GM23338 (cell line): ENCODE results near the gene GAPDH. TPM values are rescaled to one million over a fixed set of nuclear protein-coding genes. Genes with fewer than 3 reads are reported as not detected.

Source experiments
- ATAC-seq: fragments of 200-7000 bp; cut with Tn5 transposase; 3 replicates; pipeline ENCODE4 v1.9.1; 2020
- DNase-seq: peaks from one replicate; pipeline ENCODE4 v3.0.0-alpha.2; 2015; ENCODE audit warnings: low spot score
- H2AFZ ChIP-seq: fragments of 200-600 bp; sonication (generic); 2 replicates; pipeline ENCODE4 v1.8.0; 2016; ENCODE audit warnings: antibody characterized with exemption, mild to moderate bottlenecking, moderate library complexity
- H3F3A ChIP-seq: fragments of 200-600 bp; sonication (generic); replicated peaks from 2 replicates; pipeline ENCODE4 v1.8.0; 2017; ENCODE audit warnings: antibody characterized with exemption, mixed run types, low read depth
- H3K27ac ChIP-seq: fragments of 200-600 bp; sonication (generic); 2 replicates; pipeline ENCODE4 v1.6.1; 2016; ENCODE audit warnings: low read depth
- H3K27me3 ChIP-seq: fragments of 200-600 bp; sonication (generic); 2 replicates; pipeline ENCODE4 v1.8.0; 2016; ENCODE audit warnings: mild to moderate bottlenecking, mixed run types, moderate library complexity; ENCODE audit not compliant: insufficient read depth
- H3K36me3 ChIP-seq: fragments of 200-600 bp; sonication (generic); 2 replicates; pipeline ENCODE4 v1.8.0; 2016; ENCODE audit warnings: mild to moderate bottlenecking; ENCODE audit not compliant: insufficient read depth
- H3K4me1 ChIP-seq: fragments of 200-600 bp; sonication (generic); 2 replicates; pipeline ENCODE4 v1.8.0; 2016; ENCODE audit warnings: mild to moderate bottlenecking, moderate library complexity; ENCODE audit not compliant: insufficient read depth
- H3K4me2 ChIP-seq: fragments of 200-600 bp; sonication (generic); 2 replicates; pipeline ENCODE4 v1.7.1; 2017; ENCODE audit warnings: mixed run types
- H3K4me3 ChIP-seq: fragments of 200-600 bp; sonication (generic); 2 replicates; pipeline ENCODE4 v1.6.1; 2016; ENCODE audit warnings: mixed run types
- H3K79me2 ChIP-seq: fragments of 200-600 bp; sonication (generic); replicated peaks from 2 replicates; pipeline ENCODE4 v1.8.0; 2017; ENCODE audit warnings: mild to moderate bottlenecking; ENCODE audit not compliant: insufficient read depth
- H3K9me2 ChIP-seq: fragments of 200-600 bp; sonication (generic); 2 replicates; pipeline ENCODE4 v1.8.0; 2017; ENCODE audit not compliant: insufficient read depth
- H4K20me1 ChIP-seq: fragments of 200-600 bp; sonication (generic); replicated peaks from 2 replicates; pipeline ENCODE4 v1.8.0; 2017; ENCODE audit warnings: mild to moderate bottlenecking; ENCODE audit not compliant: insufficient read depth
- H3K27ac Mint-ChIP-seq: 2 replicates; pipeline ENCODE4 v1.8.0; 2020; ENCODE audit warnings: inconsistent platforms, mild to moderate bottlenecking, moderate library complexity, mixed read lengths
- H3K27me3 Mint-ChIP-seq: 3 replicates; pipeline ENCODE4 v1.8.0; 2022; ENCODE audit warnings: low read depth, mild to moderate bottlenecking, moderate library complexity, mixed read lengths, inconsistent platforms; ENCODE audit not compliant: insufficient read depth, poor library complexity
- H3K36me3 Mint-ChIP-seq: 3 replicates; pipeline ENCODE4 v1.8.0; 2021; ENCODE audit warnings: low read depth, mild to moderate bottlenecking, inconsistent platforms, moderate library complexity, mixed read lengths
- H3K4me1 Mint-ChIP-seq: 3 replicates; pipeline ENCODE4 v1.8.0; 2020; ENCODE audit warnings: mild to moderate bottlenecking, inconsistent platforms, mixed read lengths
- H3K4me3 Mint-ChIP-seq: 3 replicates; pipeline ENCODE4 v1.8.0; 2021; ENCODE audit warnings: moderate library complexity, mild to moderate bottlenecking, inconsistent platforms, mixed read lengths
- H3K9me3 Mint-ChIP-seq: 3 replicates; pipeline ENCODE4 v1.8.0; 2020; ENCODE audit warnings: moderate library complexity, mild to moderate bottlenecking, inconsistent platforms, mixed read lengths
- CREB1 ChIP-seq: fragments of 250-450 bp; sonication (Bioruptor Pico); IDR thresholded peaks from 2 replicates; pipeline ENCODE4 v1.5.0; 2020; ENCODE audit warnings: low read depth, mild to moderate bottlenecking, moderate library complexity
- CTCF ChIP-seq, 2 experiments: fragments of 200-600 bp in 1 of 2; sonication (generic) in 1 of 2; conservative IDR thresholded peaks; 2 replicates each; pipeline versions ENCODE4 v1.5.1 to v1.6.1; 2016 to 2017; ENCODE audit warnings: antibody characterized with exemption in 2 of 2, low read depth in 2 of 2, mild to moderate bottlenecking in 2 of 2, moderate library complexity in 1 of 2
- ETS1 ChIP-seq: IDR thresholded peaks from 2 replicates; pipeline ENCODE4 v1.6.1; 2016; ENCODE audit warnings: antibody characterized with exemption
- EZH2 ChIP-seq: fragments of 200-600 bp; sonication (generic); IDR thresholded peaks from one replicate; pipeline ENCODE4 v1.8.0; 2017; ENCODE audit warnings: antibody characterized with exemption, mild to moderate bottlenecking, low read depth; ENCODE audit not compliant: unreplicated experiment
- EZH2phosphoT487 ChIP-seq: fragments of 200-600 bp; sonication (generic); IDR thresholded peaks from one replicate; pipeline ENCODE4 v1.8.1; 2018; ENCODE audit warnings: antibody characterized with exemption; ENCODE audit not compliant: unreplicated experiment
- JUNB ChIP-seq: IDR thresholded peaks from one replicate; pipeline ENCODE4 v1.6.1; 2016; ENCODE audit warnings: antibody characterized with exemption; ENCODE audit not compliant: unreplicated experiment
- NANOG ChIP-seq: IDR thresholded peaks from 2 replicates; pipeline ENCODE4 v1.6.1; 2016; ENCODE audit warnings: antibody characterized with exemption, borderline replicate concordance
- POLR2AphosphoS5 ChIP-seq: IDR thresholded peaks from 2 replicates; pipeline ENCODE4 v1.6.1; 2016; ENCODE audit warnings: antibody characterized with exemption, low read depth
- REST ChIP-seq: IDR thresholded peaks from one replicate; pipeline ENCODE4 v1.6.1; 2018; ENCODE audit warnings: antibody characterized with exemption; ENCODE audit not compliant: unreplicated experiment
- STAT1 ChIP-seq: IDR thresholded peaks from one replicate; pipeline ENCODE4 v1.6.1; 2016; ENCODE audit warnings: antibody characterized with exemption; ENCODE audit not compliant: unreplicated experiment
- ZNF114 ChIP-seq: fragments of 250-450 bp; sonication (Bioruptor Pico); IDR thresholded peaks from 2 replicates; pipeline ENCODE4 v1.5.0; 2020; ENCODE audit warnings: mild to moderate bottlenecking, moderate library complexity
- ZNF331 ChIP-seq: fragments of 250-450 bp; sonication (Bioruptor Pico); IDR thresholded peaks from 2 replicates; pipeline ENCODE4 v1.5.0; 2020; ENCODE audit warnings: low read depth, mild to moderate bottlenecking, moderate library complexity
- ZNF462 ChIP-seq: fragments of 250-450 bp; sonication (Bioruptor Pico); IDR thresholded peaks from 2 replicates; pipeline ENCODE4 v1.5.0; 2020; ENCODE audit warnings: mild to moderate bottlenecking, moderate library complexity
- polyA plus RNA-seq: library from polyadenylated mRNA; unstranded; fragments of >200 nt; fragmentation: Nextera tagmentation; extraction: Ambion mirVana; gene quantifications from 2 replicates; pipeline ENCODE4 v1.2.1, GENCODE V29; 2016
- total RNA-seq: library from RNA; depleted of rRNA; stranded (reverse); fragments of >200 nt; shearing (Covaris generic); gene quantifications from 2 replicates; pipeline ENCODE4 v1.2.3, GENCODE V29; 2014

The GAPDH gene
- total and polyA plus RNA-seq, 2 experiments from 2014 or later: 5,853 to 6,219 TPM

GRCh38 chr12:6528539-6529235 is 5.6 kb upstream of the GAPDH start:
- Mint-ChIP-seq H3K36me3 (peaks cover 89% of the 10 kb centered on the region), H3K9me3 (no peaks in the 10 kb centered on the region), H3K4me1 (peaks cover 26% of the 10 kb centered on the region), H3K27me3 (peaks cover 16% of the 10 kb centered on the region), H3K27ac (peak overlapping the region; percentile 85), H3K4me3 (no peak overlapping the region)
- Histone ChIP-seq H3K79me2 (peaks cover 6% of the 10 kb centered on the region; the same call in 1 of the 2 replicates), H3F3A (peaks cover 51% of the 10 kb centered on the region), H3K4me3 (no peak overlapping the region), H3K4me2 (no peak overlapping the region), H4K20me1 (peaks cover 4% of the 10 kb centered on the region), H2AFZ (no peak overlapping the region), H3K27ac (peak overlapping the region; percentile 47; the same call in 1 of the 2 replicates), H3K36me3 (peaks cover 73% of the 10 kb centered on the region), H3K27me3 (no peaks in the 10 kb centered on the region), H3K9me2 (no peaks in the 10 kb centered on the region), H3K4me1 (peaks cover 25% of the 10 kb centered on the region)
- DNase-seq (peak; percentile 47), ATAC-seq (no peak)
- TF ChIP-seq NANOG (no peak), CREB1 (CRISPR knock-in tag) (no peak), CTCF (conservative IDR thresholded peaks at IDR 0.05; ENCODE audit: low read depth in 2 of 2) (no peak), ZNF114 (no peak), JUNB (no peak), POLR2AphosphoS5 (no peak), REST (no peak), STAT1 (no peak), EZH2 (no peak), EZH2phosphoT487 (no peak), ZNF331 (CRISPR knock-in tag) (no peak), ZNF462 (no peak), ETS1 (no peak)
